HG03354 (cell line): ENCODE data around the gene DPEP3.

ENCODE experiments used
- ATAC-seq: cut with Tn5 transposase; IDR thresholded peaks from one replicate; pipeline ENCODE4 v1.9.1; 2021; ENCODE audit warnings: mild to moderate bottlenecking; ENCODE audit not compliant: unreplicated experiment, poor library complexity, severe bottlenecking

Gene DPEP3

DNA sequence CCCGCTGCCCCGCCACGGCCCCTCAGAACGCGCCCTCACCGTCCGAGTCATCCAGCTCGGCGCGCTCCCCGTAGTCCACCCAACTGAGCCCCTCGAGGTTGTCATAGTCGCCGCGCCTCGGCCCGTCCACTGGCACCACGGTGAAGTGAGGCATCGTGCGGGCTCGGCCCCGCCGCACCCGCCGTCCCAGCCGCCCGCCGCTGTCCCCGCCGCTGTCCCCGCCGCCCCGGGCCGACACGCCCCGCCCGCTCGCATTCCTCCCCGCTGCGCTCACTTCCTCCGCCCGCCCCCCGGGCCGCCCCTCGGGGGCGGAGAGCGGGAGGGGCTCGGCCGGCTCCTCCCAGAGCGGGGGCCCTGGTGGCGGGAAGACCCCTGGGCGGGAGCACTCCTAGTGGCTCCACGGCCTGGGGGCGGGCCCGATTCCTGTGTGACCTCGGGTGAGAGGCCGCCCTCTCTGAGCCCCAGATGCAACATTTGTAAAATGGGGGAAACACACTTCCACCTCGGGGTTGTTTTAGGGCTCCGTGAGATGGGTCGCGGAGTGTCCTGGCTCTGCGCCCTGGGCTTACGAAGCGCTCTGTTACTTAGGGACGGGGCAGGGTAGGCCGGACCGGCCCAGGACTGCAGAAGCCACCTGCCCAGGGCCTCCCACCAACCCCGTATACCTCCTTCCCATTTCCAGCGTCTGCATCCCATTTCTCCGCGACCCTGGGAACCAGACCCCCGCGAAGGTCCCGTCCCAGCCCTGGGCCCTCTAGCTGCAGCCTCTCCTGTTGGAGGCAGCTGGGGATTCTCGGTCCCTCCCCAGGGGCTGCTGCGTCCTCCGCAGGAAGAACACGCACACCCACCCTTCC is 11.7 kb downstream of the DPEP3 start, which contains the start of gene SLC12A4:
Gene SLC12A4, minus strand, starts transcription at position 238 of the 854 bp plus-strand sequence. Its CDS starts 84 bp downstream, at position 154.
- ATAC-seq: peak; percentile 73

DNA sequence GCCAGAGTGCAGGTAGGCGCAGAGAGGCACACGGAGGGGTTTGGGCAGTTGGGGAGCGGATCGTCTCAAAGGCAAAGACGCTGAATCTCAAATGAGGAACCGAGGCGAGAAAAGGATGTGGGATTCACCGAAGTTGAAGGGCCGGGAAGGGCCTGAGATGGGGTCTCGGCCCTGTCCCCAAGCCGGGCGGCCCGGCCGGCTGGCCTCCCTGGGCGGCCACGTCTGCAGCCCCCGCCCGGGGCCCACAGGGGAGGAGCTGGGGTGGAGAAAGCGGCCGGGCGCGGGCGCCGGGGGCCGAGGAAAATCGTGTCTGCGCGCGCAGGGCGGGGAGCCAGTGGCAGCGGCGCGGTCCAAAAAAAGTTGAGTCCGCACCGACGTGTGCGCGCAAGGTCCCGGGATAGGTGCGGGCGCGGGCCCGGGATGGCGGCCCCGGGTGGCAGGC is 12.3 kb downstream of the DPEP3 start:
- ATAC-seq: peak; percentile 33

DNA sequence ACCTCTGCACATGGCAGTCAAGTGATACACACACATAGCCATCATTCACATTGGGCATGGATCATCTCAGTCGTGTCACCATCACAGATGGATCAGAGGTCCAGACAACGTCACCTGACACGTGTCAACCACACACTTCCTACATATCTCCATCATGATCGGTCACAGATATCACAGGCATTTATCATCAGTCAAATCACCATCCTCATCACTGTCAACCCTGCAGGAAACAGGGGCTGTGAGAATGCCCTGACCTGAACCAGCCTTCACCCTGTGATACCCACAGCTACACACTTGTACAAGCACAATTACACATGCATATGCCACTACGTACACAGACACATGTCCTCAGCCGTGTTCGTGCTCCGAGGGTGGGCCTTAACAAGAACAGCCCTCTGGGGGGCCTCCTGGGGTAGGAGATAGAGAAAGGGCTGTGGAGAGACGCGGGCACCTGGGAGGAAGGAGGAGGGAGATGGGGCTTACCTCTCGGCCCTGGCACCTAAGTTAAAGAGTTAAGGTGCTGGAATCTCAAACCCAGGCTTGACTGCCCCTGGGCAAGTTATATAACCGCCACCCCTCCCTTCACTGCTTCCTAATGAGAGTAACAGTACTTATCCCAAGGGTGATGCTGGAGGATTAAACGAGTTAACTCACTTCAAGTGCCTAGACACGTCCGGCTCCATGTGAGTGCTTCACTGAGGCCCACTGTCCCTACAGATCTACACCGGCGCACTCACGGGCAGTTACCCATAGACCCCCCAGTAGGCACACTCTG is 12.9 kb downstream of the DPEP3 start:
- peak; percentile 4 for ATAC-seq

GRCh38 chr16:67966549-67967182 is 13.6 kb downstream of the DPEP3 start:
- ATAC-seq: no peak

- no peak for ATAC-seq
These were observed 14.4 kb downstream of the DPEP3 start for GRCh38 chr16:67965668-67966548.

DNA sequence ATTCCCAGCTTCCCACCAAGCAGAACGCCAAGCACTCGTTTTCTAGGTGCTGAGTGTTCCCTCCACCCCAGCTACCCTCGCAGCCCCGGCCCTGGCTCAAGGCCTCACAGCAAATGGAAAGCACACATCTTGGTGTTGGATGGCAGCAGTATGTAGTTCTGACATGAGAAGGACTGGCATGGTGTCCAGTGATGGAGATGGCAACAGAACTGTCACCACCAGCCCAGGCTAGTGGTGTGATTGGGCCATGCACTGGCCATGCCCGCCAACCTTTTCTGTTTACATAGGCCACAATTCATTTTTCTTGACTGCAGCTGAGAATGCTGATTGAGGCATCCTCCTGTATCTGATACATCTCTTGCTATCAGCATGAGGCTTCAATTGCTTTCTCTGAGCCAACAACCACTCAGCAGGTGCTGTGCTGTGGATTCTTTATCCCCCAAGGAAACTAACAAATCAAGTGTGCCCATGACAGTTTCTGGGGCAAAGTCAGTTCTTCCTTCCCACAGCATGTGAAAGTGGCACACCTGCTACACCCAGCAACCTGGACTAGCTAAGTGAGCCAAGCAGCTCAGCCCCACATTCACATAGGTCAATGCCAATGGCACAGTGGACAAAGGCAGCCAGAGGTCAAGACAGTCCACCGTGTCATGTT is 15.7 kb downstream of the DPEP3 start:
- no peak for ATAC-seq

- no peak for ATAC-seq
These were observed 16.5 kb downstream of the DPEP3 start for GRCh38 chr16:67963662-67964321.

GRCh38 chr16:67963292-67963661 is 17.0 kb downstream of the DPEP3 start:
- ATAC-seq: no peak

DNA sequence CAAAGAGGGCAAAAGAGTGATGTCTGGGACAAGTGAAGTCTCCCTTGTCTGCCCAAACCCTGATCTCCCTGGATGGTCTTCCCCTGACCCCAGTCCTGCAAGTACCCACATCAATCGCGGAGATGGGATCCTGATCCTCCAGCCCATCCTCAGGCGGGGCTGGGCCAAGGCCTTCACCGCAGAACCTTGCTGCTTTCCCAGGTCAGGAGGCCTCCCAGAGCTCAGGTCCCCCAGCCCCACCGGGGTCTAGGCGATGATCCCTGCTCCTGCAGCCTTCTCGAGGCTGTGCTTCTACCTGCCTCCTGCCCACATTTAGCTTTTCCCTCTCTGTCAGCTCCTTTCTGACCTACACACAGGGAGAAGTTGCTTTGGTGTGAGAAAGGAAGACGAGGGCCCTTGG is 18.2 kb downstream of the DPEP3 start:
- no peak for ATAC-seq

DNA sequence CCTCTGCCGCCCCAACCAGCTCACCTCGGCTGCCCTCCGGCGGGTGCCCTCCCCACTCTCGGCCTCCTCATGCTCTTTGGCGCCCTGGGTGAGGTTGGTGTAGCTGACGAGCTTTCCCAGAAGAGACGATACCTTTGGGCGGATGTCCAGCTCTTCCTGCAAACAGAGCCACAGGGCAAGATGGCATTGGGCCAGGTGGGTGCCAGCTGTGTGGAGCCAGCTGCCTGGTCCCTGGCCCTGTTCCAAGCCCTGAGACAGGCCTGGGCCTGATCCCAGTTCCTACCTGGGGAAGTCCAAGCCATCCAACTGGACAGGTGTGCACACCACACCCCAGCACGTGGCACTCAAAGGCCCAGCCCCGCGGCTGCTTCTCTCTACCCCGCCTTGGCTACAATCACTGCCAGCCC is 18.7 kb downstream of the DPEP3 start:
- ATAC-seq: no peak

- no peak for ATAC-seq
These were observed 20.6 kb downstream of the DPEP3 start for GRCh38 chr16:67959536-67960329.

GRCh38 chr16:67957622-67958021 is 22.7 kb downstream of the DPEP3 start:
- ATAC-seq: no peak

DNA sequence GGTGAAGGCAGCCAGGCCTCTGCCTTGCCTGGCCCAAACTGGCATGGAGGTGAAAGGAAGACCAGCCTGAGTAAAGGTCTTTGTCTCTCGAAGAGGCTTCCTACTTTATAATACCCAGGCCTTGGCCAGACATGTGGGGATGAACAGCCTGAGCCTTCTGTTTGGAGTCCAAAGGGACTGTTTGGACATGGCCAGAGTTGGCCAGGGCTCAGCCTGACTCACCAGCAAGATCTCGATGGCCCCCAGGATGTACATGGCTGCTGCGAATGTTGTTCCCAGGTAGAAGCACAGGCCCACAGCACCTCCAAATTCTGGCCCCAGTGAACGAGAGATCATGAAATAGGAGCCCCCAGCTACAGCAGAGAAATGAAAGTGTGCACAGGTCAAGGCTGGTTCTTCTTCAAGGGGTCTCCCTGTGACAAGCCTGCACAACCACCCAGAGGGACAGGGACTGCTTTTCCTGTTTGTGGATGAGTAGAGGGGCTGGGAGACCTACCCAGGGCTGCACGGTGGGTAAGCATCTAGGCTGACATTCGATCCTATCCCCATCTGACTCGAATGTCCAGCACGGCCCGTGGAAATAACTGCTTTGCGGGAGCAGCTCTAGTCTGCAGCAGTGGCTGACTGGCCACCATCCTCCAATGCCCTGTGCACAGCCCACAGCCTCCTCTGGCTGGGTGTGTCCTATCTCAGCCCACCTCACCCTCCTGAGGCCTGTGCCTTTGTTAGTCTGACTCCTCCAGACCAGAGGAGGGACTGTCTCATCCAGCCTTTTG is 25.7 kb downstream of the DPEP3 start:
- no peak for ATAC-seq

DNA sequence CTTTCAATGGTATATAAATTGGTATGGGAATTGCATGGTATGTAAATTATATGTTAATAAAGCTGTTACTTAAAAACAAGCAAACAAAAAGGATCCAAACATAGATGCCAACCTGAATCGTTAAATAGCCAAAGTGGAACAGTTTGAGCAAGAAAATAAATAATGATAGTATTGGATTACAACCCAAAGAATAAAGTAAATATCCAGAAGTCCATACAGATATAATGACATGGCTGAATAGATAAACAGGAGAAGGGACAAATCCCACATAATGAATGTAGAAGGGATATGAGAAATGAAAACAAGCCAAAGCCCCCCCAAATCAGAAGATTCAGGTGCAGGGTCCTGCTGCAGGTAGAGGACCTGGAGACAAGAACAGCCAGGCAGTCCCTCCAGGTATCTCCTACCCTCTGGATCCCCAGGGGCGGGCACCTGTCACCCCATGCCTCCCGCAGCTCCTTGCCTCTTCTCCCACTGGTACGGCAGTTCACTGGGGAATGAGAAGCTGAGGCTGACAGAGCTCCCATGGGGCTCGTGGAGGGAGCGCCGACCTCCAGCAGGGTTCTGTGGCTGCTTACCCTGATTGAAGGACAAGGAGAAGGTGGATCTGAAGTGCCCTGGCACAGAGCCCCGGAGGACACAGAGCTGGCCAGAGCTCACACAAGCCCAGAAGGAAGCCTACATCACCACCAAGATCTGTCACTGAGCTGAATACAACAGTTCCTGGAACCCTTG is 26.5 kb downstream of the DPEP3 start:
- ATAC-seq: no peak

- ATAC-seq: no peak
These were observed 28.8 kb downstream of the DPEP3 start for GRCh38 chr16:67951485-67951884.

DNA sequence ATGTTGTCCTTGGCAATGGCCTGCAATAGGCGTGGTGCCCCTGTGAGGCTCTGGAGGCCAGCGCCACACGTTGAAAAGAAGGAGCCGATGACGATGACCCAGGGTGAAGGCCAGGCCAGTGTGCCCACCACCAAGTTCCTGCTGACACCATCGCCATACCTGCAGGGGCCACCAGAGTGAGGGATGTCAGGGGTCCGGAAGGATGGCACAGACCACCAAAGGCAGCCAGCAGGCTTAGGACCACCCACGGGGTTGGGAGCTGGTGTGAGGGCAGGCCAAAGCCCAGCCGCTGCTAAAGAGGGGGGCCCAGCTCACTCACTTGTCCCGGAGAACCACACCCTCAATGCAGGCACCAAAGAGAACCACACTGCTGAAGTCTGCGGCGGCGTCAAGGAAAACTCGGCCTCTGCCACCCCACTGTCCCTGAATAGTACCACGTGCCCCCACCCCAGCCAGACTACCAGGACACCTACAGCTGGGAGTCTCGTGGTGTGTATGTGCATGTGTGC is 29.9 kb downstream of the DPEP3 start:
- no peak for ATAC-seq
